Erythroblast (primary cell): ENCODE results near the gene KMT2E.

Experiments
- GATA1 ChIP-seq: IDR thresholded peaks from 2 replicates; pipeline ENCODE4 v1.6.1; 2011; ENCODE audit warnings: low read depth, mild to moderate bottlenecking, control low read depth, low read length, moderate library complexity
- POLR2A ChIP-seq: IDR thresholded peaks from 2 replicates; pipeline ENCODE4 v1.6.1; 2011; ENCODE audit warnings: mild to moderate bottlenecking, low read length

GRCh38 chr7:105013221-105013815, 687 bp upstream of the KMT2E start:
- peak; percentile 92 for TF ChIP-seq POLR2A
- TF ChIP-seq GATA1 = no peak
